ENCODE measurements around the gene GNAQ.
"Not testable (repeated sequence)": the region's sequence is repeated elsewhere in the genome, so short reads cannot be mapped to it uniquely, and the experiment has no call there.

GNAQ gene

DNA sequence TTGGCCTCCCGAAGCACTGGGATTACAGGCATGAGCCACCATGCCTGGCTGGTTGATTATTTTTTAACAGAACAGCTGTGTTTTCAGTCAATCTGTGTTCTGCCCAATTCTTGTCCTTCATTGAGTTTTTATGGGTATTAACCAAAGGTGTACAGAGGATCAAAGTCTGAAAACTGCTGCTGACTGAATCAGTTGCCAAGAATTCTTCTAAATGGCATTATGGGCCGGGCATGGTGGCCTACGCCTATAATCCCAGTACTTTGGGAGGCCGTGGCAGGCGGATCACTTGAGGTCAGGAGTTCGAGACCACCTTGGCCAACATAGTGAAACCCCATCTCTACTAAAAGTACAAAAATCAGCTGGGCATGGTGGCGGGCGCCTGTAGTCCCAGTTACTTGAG lies 150.0 kb downstream of the GNAQ start:
- DNase-seq (ENCODE audit: low read depth in 1 of 2, low spot score in 1 of 2), result not testable (repeated sequence)

- no peak for DNase-seq (ENCODE audit: low read depth in 1 of 2, low spot score in 1 of 2)
These were observed 150.5 kb downstream of the GNAQ start for GRCh38 chr9:77881111-77881510.

GRCh38 chr9:77879437-77879943 lies 152.1 kb downstream of the GNAQ start:
- DNase-seq (ENCODE audit: low read depth in 1 of 2, low spot score in 1 of 2), result no peak

DNA sequence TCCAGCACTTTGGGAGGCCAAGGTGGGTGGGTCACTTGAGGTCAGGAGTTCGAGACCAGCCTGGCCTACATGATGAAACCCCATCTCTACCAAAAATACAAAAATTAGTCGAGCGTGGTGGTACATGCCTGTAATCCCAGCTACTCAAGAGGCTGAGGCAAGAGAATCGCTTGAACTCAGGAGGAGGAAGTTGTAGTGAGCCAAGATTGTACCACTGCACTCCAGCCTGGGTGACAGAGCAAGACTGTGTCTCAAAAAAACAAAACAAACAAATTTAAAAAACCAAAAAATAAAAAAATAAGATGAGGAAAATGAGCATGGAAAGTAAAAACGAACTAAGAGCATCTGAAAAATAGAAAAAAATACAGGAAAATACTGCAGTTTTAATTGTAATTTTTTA lies 152.8 kb downstream of the GNAQ start:
- not testable (repeated sequence) for DNase-seq (ENCODE audit: low read depth in 1 of 2, low spot score in 1 of 2)

- DNase-seq (ENCODE audit: low read depth in 1 of 2, low spot score in 1 of 2), result no peak
These were observed 153.6 kb downstream of the GNAQ start for GRCh38 chr9:77877976-77878375.

GRCh38 chr9:77876590-77876989 lies 155.0 kb downstream of the GNAQ start:
- no peak for DNase-seq (ENCODE audit: low read depth in 1 of 2, low spot score in 1 of 2)

GRCh38 chr9:77876091-77876490 lies 155.5 kb downstream of the GNAQ start:
- DNase-seq (ENCODE audit: low read depth in 1 of 2, low spot score in 1 of 2), result no peak

DNA sequence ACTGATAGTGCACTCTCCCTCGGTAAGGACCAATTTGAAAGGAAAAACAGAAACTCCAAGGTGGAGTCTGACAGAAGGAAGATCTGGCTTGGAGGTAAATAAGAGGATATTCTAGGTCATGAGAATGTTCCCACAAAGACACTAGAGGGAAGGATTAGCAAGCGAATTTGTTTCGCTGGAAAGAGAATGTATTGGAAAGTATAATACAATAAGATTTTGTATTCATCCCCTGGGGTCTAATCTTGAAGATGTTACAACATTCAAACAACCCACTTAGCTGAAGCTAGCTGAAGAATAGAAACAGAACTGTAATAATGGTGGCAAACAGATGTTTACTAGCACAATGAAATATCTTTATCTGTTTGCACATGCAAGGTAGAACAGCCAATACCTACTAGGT lies 158.7 kb downstream of the GNAQ start:
- DNase-seq (ENCODE audit: low read depth in 1 of 2, low spot score in 1 of 2), result no peak

DNA sequence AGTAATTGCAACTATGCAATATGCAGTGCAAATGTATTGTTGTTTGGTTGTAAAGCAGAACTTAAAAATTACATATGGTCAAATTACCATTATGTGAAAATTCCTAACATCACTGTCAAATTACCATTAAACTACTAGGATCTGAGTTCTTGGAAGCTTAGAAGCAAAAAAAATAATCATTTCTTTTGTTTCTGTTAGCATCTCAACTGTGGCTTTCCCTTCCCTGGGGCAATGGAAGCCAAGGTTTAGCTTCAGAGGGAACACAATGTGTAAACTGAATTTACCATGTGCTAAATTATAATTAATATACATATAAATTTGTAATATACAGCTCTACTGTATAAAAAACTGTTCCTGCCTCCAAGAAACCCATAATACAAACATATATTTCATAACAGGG lies 159.4 kb downstream of the GNAQ start:
- no peak for DNase-seq (ENCODE audit: low read depth in 1 of 2, low spot score in 1 of 2)

GRCh38 chr9:77871483-77871882 lies 160.1 kb downstream of the GNAQ start:
- DNase-seq (ENCODE audit: low read depth in 1 of 2, low spot score in 1 of 2), result no peak

- no peak for DNase-seq (ENCODE audit: low read depth in 1 of 2, low spot score in 1 of 2)
These were observed 164.7 kb downstream of the GNAQ start for GRCh38 chr9:77866878-77867277.

GRCh38 chr9:77865385-77866047 lies 166.1 kb downstream of the GNAQ start:
- no peak for DNase-seq (ENCODE audit: low read depth in 1 of 2, low spot score in 1 of 2)

DNA sequence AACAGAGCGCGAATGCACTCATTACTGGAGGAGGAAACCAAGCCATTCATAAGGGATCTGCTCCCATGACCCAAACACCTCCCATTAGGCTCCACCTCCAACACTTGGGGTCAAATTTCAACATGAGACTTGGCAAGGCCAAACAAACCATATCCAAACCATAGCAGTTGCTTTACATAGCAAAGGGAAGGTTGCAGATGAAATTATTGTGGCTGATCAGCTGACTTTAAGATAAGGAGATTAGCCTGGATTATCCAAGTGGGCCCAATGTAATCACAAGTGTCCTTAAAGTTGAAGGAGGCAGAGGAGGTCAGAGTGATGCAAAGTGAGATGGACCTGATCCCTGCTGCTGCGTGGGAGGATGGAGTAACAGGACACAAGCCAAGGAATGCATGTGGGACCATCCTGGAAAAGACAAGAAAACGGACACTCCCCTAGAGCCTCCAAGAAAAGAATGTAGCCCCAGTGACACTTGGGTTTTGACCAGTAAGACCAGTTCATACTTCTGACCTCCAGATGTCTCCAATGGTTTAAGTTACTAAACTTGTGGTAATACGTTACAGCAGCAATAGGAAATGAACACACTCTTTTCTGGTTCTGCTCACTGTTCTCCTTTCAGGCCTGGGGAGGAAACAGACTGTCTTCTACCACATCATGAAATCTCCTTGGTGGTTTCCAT lies 167.3 kb downstream of the GNAQ start:
- no peak for DNase-seq (ENCODE audit: low read depth in 1 of 2, low spot score in 1 of 2)

GRCh38 chr9:77863638-77864037 lies 168.0 kb downstream of the GNAQ start:
- not testable (repeated sequence) for DNase-seq (ENCODE audit: low read depth in 1 of 2, low spot score in 1 of 2)

GRCh38 chr9:77860953-77861352 lies 170.7 kb downstream of the GNAQ start:
- not testable (repeated sequence) for DNase-seq (ENCODE audit: low read depth in 1 of 2, low spot score in 1 of 2)

- DNase-seq (ENCODE audit: low read depth in 1 of 2, low spot score in 1 of 2), result no peak
These were observed 173.9 kb downstream of the GNAQ start for GRCh38 chr9:77857513-77858259.

GRCh38 chr9:77856615-77857014 lies 175.0 kb downstream of the GNAQ start:
- DNase-seq (ENCODE audit: low read depth in 1 of 2, low spot score in 1 of 2), result no peak

GRCh38 chr9:77854916-77855311 lies 176.7 kb downstream of the GNAQ start:
- no peak for DNase-seq (ENCODE audit: low read depth in 1 of 2, low spot score in 1 of 2)

- DNase-seq (ENCODE audit: low read depth in 1 of 2, low spot score in 1 of 2), result no peak
These were observed 177.2 kb downstream of the GNAQ start for GRCh38 chr9:77854258-77854915.

DNA sequence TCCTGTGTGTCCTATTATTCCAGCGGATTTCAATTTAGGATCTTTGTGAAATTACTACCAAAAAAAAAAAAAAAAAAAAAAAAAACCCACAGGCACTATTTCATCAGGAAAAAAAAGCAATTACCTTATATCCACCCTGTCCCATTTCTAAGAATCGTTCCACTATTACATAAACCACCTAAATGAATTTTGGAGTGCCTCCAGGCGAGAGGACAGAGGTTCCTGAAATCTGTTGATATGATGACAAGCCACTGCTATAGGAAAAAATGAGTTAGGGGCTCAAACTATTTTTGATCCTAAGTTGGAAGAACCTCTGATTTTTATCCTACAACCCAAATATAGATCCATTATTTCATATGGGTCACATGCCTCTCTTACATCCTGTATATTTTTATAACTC lies 177.9 kb downstream of the GNAQ start:
- DNase-seq (ENCODE audit: low read depth in 1 of 2, low spot score in 1 of 2), result no peak

GRCh38 chr9:77851882-77852595 lies 179.6 kb downstream of the GNAQ start:
- no peak for DNase-seq (ENCODE audit: low read depth in 1 of 2, low spot score in 1 of 2)

Measured in stimulated activated CD4-positive, alpha-beta T cell treated with anti-CD3 and anti-CD28 coated beads, Interleukin-15, amount 100 ng/mL, for 1 hour (primary cell).